WI38 (cell line): ENCODE data around the gene ICAM3.
"Not testable (repeated sequence)": the region's sequence is repeated elsewhere in the genome, so short reads cannot be mapped to it uniquely, and the experiment has no call there.

Experiments used
- H3K4me3 ChIP-seq: 2 replicates; pipeline ENCODE4 v1.5.1; 2011; ENCODE audit warnings: low read depth, mild to moderate bottlenecking, control low read depth, low read length
- CTCF ChIP-seq: IDR thresholded peaks from 2 replicates; pipeline ENCODE4 v1.5.1; 2012; ENCODE audit warnings: low read depth, mild to moderate bottlenecking, control low read depth, low read length

ICAM3 gene

DNA sequence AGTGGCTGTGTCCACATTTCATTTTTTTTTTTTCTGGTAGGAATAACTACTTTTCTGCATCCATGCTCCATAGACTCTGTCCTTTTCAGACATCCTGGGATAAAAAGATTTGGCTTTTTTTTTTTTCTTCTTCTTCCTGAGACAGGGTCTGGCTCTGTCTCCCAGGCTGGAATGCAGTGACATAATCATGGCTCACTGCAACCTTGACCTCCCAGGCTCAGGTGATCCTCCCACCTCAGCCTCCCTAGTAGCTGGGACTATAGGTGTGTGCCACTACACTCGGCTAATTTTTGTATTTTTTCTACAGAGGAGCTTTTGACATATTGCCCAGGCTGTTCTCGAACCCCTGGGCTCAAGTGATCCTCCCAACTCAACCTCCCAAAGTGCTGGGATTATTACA is 4.1 kb upstream of the ICAM3 start:
- no peak for TF ChIP-seq CTCF
- no peak overlapping the region for H3K4me3 ChIP-seq

DNA sequence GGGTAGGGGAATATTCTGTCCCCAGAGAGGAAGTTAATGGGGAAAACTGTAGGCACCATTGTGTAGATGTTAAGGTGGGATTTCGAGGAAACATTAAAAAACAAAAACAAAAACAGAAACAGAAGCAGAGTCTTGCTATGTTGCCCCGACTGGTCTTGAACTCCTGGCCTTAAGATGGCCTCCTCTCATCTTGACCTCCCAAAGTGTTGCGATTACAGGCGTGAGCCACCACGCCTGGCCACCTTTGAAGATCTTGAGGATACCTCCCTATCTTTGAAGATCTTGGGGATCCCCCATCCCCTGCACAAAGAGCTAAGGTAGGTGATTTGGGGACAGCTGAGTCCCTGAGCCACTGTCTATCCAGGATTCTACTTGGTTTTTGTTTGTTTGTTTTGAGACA is 553 bp upstream of the ICAM3 start:
- no peak for TF ChIP-seq CTCF
- no peak overlapping the region for H3K4me3 ChIP-seq

DNA sequence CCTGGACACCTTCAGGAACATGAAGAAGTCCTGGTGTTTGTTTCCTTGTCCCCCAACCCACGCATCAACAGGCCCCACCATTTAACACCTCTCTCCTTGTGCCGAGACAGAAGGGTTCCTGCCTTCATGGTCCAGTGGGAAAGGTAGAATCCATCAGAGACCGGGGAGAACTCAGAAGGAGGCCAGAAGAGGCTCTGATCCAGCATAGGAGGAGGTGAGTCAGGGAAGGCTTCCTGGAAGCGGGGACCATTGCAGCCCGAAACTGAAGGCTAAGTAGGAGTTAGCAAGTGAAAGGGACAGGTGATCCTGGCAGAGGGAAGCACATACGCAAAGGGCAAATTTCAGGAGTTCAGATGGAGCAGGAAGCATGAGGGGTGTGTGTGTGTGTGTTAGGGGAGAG is 484 bp downstream of the ICAM3 start:
- no peak overlapping the region for H3K4me3 ChIP-seq
- no peak for TF ChIP-seq CTCF

GRCh38 chr19:10336725-10337124 is 2.7 kb downstream of the ICAM3 start:
- not testable (repeated sequence) for H3K4me3 ChIP-seq

DNA sequence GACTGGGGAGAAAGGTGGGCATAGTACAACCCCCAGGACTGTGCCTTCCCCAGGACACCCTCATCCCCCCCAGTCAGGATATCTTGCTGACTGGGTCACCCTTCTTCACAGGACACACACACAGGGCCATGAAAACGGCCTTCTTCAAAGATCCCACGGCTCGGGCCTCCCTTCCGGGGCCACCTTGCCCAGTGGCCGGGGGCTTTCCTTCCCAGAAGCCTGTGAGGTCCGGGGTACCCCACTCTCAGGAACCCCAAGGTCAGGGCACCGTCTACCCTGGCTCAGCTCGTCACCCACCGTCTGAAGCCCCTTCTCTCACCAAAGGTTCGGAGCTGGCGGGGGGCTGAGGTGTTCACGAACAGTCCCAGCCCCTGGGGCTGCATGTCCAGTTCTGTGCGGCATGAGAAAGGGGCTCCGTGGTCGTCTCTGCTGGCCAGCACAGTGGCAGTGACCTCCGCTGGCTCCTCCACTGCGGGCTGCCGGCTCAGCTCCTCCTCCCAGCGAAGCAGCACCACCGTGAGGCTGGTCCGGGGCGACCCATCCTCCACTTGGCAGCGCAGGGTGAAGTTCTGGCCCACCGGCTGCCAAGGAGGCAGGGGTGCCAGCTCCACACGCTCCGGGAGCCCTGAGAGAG is 4.0 kb downstream of the ICAM3 start:
- no peak overlapping the region for H3K4me3 ChIP-seq
- no peak for TF ChIP-seq CTCF

DNA sequence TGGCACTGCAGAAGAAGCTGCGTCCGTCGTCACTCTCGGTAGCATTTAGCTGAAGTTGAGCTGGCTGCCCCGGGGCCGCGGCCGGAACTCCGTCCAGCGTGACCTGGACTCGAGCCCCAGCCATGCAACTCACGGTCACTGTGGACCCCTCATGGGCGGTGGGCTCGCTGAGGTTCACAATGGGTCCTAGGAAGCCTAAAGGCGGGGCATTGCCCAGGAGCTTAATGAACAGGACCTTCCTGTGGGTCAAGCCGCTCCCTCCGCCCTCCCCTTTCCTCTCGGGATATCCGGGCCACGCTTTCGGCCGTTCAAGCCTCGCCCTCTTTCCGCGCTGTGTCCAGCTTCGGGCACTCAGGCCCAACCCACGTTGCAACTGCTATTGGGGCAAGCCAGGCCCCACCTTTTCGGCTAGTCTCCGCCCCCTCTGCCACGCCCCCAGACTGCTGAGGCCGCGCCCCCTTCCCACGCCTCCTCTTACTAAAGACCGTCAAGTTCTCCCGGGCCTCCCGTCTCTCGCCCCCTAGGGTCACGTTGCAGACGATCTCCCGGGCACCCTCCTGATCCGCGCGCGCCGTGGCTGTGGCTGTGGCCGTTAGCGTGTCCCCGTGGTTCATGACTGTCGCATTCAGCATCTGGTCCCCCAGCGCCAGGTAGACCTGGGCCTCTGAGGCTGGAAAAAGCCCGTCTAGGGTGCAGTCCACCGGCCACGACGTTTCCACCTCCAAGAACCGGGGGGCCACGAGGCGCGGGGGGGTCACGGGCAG is 4.7 kb downstream of the ICAM3 start:
- H3K4me3 ChIP-seq: peak overlapping the region; percentile 86
- 0 out of 2 replicates have a peak, but pooled peaks have one; percentile 5 for TF ChIP-seq CTCF

DNA sequence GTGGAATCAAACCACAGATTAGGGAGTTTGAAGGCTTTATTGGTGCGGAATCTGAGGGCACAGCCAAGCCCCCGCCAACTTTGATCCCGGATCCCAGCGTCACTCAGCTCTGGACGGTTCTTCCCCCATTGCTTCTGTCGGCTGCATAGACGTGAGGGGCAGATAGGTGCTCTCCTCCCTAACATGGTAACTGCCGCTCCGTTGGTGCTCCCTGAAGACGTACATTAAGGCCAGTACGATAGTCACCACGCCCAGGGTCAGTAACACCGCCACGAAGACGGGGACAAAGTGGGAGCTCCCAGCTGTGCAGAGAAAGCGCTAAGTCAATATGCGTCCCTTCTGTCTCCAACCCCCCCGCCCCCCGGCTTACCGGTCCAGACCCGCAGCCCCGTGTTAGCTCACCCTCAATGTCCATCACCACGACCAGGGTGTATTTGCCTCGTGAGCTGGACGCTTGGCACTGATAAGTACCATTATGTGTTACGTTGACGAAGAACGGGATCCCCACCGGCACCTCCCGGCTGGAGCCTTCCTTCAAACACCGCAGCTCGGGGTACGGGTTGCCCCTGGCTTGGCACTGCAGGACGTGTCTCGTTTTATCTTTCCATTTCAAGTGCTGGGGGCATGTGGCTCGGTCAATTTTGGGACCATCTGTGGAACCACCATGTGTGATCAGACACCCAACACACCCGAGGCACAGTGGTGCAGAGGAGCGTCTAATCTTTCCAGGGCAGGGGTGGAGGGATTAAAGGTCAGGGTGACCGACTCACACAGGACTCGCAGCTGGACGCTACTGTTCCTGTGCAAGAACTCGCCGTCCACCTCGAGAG is 5.5 kb downstream of the ICAM3 start:
- H3K4me3 ChIP-seq: peak overlapping the region; percentile 86

More for the DNA sequence above, 5.5 kb downstream of the ICAM3 start:
- TF ChIP-seq CTCF: no peak
